Measurements from ENCODE around the gene MYO18B.

The MYO18B gene

DNA sequence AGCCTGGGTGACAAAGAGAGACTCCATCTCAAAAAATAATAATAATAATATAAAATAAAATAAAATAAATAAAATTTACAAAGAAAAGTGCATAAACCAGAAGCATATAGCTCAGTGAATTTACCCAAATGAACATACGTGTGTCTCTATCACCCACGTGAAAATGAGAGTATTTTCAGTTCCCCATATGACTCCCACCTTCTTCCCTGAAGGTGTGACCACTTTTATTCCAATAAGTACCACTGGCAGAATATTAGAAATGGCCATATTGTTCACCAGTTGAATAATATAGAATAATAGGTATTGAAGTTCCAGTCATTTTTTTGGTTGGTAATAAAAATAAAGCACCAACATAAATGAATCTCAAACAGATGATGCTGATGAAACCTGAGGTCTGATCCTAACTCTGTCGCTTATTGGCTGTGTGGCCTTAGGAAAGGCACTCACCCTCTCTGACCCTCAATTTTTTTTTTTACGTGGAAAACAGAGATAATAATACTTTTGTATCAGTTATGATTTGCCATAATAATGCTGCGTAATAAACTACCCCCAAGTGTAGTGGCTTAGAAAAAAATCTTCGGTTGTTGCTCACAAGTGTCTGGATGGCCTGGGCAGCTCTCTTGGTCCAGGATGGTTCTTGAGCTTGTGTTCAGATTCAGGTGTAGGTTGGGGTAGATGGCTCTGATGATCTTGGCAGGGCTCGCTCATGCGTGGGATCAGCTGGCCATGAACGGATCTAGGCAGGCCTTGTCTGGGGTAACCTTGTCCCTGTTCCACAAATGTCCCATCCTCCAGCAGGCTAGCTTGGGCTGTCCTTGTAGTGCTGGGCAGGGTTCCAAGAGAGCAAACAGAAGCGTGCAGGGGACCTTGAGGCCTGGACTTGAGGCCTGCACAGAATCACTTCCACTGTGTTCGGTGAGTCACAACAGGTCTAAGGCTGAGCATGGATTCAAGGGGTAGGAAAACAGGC is 88.1 kb downstream of the MYO18B start:
- TF ChIP-seq CTCF (IDR thresholded peaks at IDR 0.05; ENCODE audit: low read depth, low read length) (no peak), POLR2A (IDR thresholded peaks at IDR 0.05; ENCODE audit: extremely low read depth, insufficient read length) (no peak), MYC (IDR thresholded peaks at IDR 0.05; ENCODE audit: low read depth, low read length) (no peak)
- TF ChIP-seq, protein P1, sequence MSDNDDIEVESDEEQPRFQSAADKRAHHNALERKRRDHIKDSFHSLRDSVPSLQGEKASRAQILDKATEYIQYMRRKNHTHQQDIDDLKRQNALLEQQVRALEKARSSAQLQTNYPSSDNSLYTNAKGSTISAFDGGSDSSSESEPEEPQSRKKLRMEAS (IDR thresholded peaks at IDR 0.05; ENCODE audit: low read depth, low read length), result no peak
- no peak for DNase-seq (ENCODE audit: low read depth)
- H3K4me3 ChIP-seq (ENCODE audit: low read depth, low read length), result no peak overlapping the region

DNA sequence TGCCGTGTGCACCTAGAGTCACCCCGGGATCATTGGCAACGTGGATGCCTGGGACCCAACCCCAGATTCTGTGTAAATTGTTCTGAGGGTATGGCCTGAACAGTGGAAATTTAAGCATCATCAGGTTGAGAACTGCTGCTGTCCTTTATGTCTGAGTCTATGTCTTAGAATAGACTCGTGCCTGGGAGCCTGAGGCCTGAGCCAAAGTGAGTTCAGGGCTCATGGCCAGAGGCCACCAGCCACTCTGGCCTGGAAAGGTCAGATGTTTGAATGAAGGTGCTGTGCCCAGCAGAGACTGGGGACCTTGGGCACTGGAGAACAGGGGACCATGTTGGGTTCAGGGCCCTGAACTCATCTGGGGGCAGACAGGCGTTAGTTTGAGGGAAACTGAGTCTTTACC is 91.1 kb downstream of the MYO18B start:
- H3K4me3 ChIP-seq (ENCODE audit: low read depth, low read length), result no peak overlapping the region
- TF ChIP-seq, protein P1 (IDR thresholded peaks at IDR 0.05; ENCODE audit: low read depth, low read length), result no peak
- no peak for TF ChIP-seq MYC (IDR thresholded peaks at IDR 0.05; ENCODE audit: low read depth, low read length)
- no peak for TF ChIP-seq CTCF (IDR thresholded peaks at IDR 0.05; ENCODE audit: low read depth, low read length)
- no peak for TF ChIP-seq POLR2A (IDR thresholded peaks at IDR 0.05; ENCODE audit: extremely low read depth, insufficient read length)
- no peak for DNase-seq (ENCODE audit: low read depth)

GRCh38 chr22:25833676-25834075 is 91.7 kb downstream of the MYO18B start:
- TF ChIP-seq CTCF (IDR thresholded peaks at IDR 0.05; ENCODE audit: low read depth, low read length) (no peak), POLR2A (IDR thresholded peaks at IDR 0.05; ENCODE audit: extremely low read depth, insufficient read length) (no peak)
- H3K4me3 ChIP-seq (ENCODE audit: low read depth, low read length), result no peak overlapping the region
- DNase-seq (ENCODE audit: low read depth), result no peak

GRCh38 chr22:25834490-25834889 is 92.5 kb downstream of the MYO18B start:
- H3K4me3 ChIP-seq (ENCODE audit: low read depth, low read length), result no peak overlapping the region
- TF ChIP-seq MYC (IDR thresholded peaks at IDR 0.05; ENCODE audit: low read depth, low read length) (no peak), POLR2A (IDR thresholded peaks at IDR 0.05; ENCODE audit: extremely low read depth, insufficient read length) (no peak), CTCF (IDR thresholded peaks at IDR 0.05; ENCODE audit: low read depth, low read length) (no peak)
- TF ChIP-seq, protein P1 (IDR thresholded peaks at IDR 0.05; ENCODE audit: low read depth, low read length), result no peak
- DNase-seq (ENCODE audit: low read depth), result no peak

- no peak for TF ChIP-seq CTCF (IDR thresholded peaks at IDR 0.05; ENCODE audit: low read depth, low read length)
- TF ChIP-seq, protein P1 (IDR thresholded peaks at IDR 0.05; ENCODE audit: low read depth, low read length), result no peak
- no peak for DNase-seq (ENCODE audit: low read depth)
- no peak overlapping the region for H3K4me3 ChIP-seq (ENCODE audit: low read depth, low read length)
Measured at GRCh38 chr22:25835348-25835747, 93.4 kb downstream of the MYO18B start.

Data from NB4 (cell line).